Fibroblast of lung (primary cell): ENCODE data around the gene FKBP15.
A peak's percentile ranks its signal among the peaks of the same experiment; 100 is the strongest.

Experiments
- CTCF ChIP-seq, 2 donors: IDR thresholded peaks in 1 of 2; conservative IDR thresholded peaks in 1 of 2; 1 replicate in 1 of 2; 2 replicates in 1 of 2; pipeline ENCODE4 v1.5.1; 2011 to 2012; ENCODE audit warnings: low read length in 2 of 2, control low read depth in 1 of 2, inconsistent platforms in 1 of 2, low read depth in 1 of 2, mild to moderate bottlenecking in 1 of 2
- EZH2 ChIP-seq: IDR thresholded peaks from 2 replicates; pipeline ENCODE4 v1.5.1; 2012; ENCODE audit warnings: low read length, control low read depth, mild to moderate bottlenecking; ENCODE audit errors: missing control alignments

GRCh38 chr9:113150670-113151611 is 70.1 kb downstream of the FKBP15 start, which contains the start of gene SLC31A2:
- peak; percentile 20 to 30 for TF ChIP-seq CTCF (conservative IDR thresholded peaks at IDR 0.05 in 1 of 2, IDR thresholded peaks at IDR 0.05 in 1 of 2; ENCODE audit: low read depth in 1 of 2, low read length in 2 of 2)
- no peak for TF ChIP-seq EZH2
